Ishikawa (cell line): ENCODE data around the gene ADAR.

Experiments used
- CEBPB ChIP-seq: IDR thresholded peaks from 2 replicates; pipeline ENCODE4 v1.6.1; 2012
- CREB1 ChIP-seq: IDR thresholded peaks from 2 replicates; pipeline ENCODE4 v1.6.1; 2012; ENCODE audit warnings: low read depth
- EGR1 ChIP-seq: IDR thresholded peaks from 2 replicates; pipeline ENCODE4 v1.6.1; 2012
- EP300 ChIP-seq: IDR thresholded peaks from 2 replicates; pipeline ENCODE4 v1.6.1; 2012; ENCODE audit warnings: borderline replicate concordance
- FOXM1 ChIP-seq: IDR thresholded peaks from 2 replicates; pipeline ENCODE4 v1.6.1; 2012; ENCODE audit warnings: low read depth, borderline replicate concordance
- MAX ChIP-seq: IDR thresholded peaks from 2 replicates; pipeline ENCODE4 v1.6.1; 2012
- NFIC ChIP-seq: IDR thresholded peaks from 2 replicates; pipeline ENCODE4 v1.6.1; 2012
- RAD21 ChIP-seq: IDR thresholded peaks from 2 replicates; pipeline ENCODE4 v1.6.1; 2012; ENCODE audit warnings: low read depth
- REST ChIP-seq: IDR thresholded peaks from 2 replicates; pipeline ENCODE4 v1.6.1; 2012; ENCODE audit warnings: low read depth, mild to moderate bottlenecking
- TAF1 ChIP-seq: IDR thresholded peaks from 2 replicates; pipeline ENCODE4 v1.6.1; 2012; ENCODE audit warnings: low read depth, mild to moderate bottlenecking
- TCF12 ChIP-seq: IDR thresholded peaks from 2 replicates; pipeline ENCODE4 v1.6.1; 2012; ENCODE audit warnings: low read depth
- TEAD4 ChIP-seq: IDR thresholded peaks from 2 replicates; pipeline ENCODE4 v1.6.1; 2012
- USF1 ChIP-seq: IDR thresholded peaks from 2 replicates; pipeline ENCODE4 v1.6.1; 2012
- YY1 ChIP-seq: IDR thresholded peaks from 2 replicates; pipeline ENCODE4 v1.6.1; 2012; ENCODE audit warnings: low read depth
- ZBTB7A ChIP-seq: IDR thresholded peaks from 2 replicates; pipeline ENCODE4 v1.6.1; 2012; ENCODE audit warnings: low read depth

The ADAR gene

GRCh38 chr1:154641534-154641933, 33.5 kb upstream of the ADAR start:
- TF ChIP-seq NFIC, result no peak
- no peak for TF ChIP-seq REST
- TF ChIP-seq TAF1, result no peak
- TF ChIP-seq YY1, result no peak
- TF ChIP-seq TCF12, result no peak
- no peak for TF ChIP-seq MAX
- TF ChIP-seq ZBTB7A, result no peak
- TF ChIP-seq TEAD4, result no peak
- TF ChIP-seq USF1, result no peak
- no peak for TF ChIP-seq FOXM1

DNA sequence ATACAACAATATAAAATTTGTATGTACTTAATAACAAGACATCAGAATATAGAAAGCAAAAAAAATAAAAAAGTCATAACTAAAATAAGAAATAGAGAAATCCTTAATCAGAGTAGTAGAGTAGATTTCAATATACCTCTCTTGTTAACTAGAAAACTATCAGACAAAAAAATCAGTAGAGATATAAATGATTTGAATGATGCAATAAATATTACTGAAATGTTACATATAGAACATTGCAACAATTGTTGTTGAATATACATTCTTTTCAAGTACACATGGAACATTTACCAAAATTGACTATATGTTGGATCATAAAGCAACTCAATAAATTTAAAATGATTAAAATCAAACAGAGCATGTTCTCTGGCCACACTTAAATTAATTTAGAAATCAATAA, 31.9 kb upstream of the ADAR start:
- TF ChIP-seq REST, result no peak
- TF ChIP-seq ZBTB7A, result no peak
- no peak for TF ChIP-seq MAX
- TF ChIP-seq NFIC, result no peak
- TF ChIP-seq CREB1, result no peak
- no peak for TF ChIP-seq RAD21
- no peak for TF ChIP-seq TAF1
- no peak for TF ChIP-seq EGR1
- no peak for TF ChIP-seq USF1
- no peak for TF ChIP-seq FOXM1

- no peak for TF ChIP-seq USF1
- TF ChIP-seq FOXM1, result no peak
- TF ChIP-seq NFIC, result no peak
- TF ChIP-seq CREB1, result no peak
- TF ChIP-seq TEAD4, result no peak
- no peak for TF ChIP-seq RAD21
- no peak for TF ChIP-seq ZBTB7A
- TF ChIP-seq CEBPB, result no peak
- TF ChIP-seq TAF1, result no peak
- no peak for TF ChIP-seq EP300
- no peak for TF ChIP-seq TCF12
These were observed 27.2 kb upstream of the ADAR start for GRCh38 chr1:154635171-154635570.

DNA sequence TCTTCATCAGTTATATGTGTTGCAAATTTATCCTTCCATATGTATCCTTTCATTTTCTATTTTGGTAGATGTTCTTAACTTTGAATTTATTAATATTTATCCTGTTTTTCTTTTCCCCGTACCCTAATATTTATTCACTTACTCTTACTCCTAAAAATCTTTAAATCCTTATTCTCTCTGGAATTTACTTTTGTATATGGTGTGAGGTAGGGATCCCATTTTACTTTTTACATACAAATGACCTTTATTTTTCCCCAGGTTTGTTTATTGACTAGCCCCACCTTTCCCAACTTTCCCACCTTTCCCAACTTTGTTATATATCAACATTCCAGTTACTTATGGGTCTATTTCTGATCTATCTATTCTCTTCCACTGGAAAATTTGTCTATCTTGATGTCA, 21.7 kb upstream of the ADAR start:
- TF ChIP-seq NFIC, result no peak
- TF ChIP-seq EP300, result no peak
- no peak for TF ChIP-seq USF1
- no peak for TF ChIP-seq REST
- no peak for TF ChIP-seq EGR1
- no peak for TF ChIP-seq FOXM1
- no peak for TF ChIP-seq TEAD4
- TF ChIP-seq CREB1, result no peak
- no peak for TF ChIP-seq TCF12
- no peak for TF ChIP-seq RAD21
